Measurements from ENCODE around the gene TMEM63B.

Gene TMEM63B

DNA sequence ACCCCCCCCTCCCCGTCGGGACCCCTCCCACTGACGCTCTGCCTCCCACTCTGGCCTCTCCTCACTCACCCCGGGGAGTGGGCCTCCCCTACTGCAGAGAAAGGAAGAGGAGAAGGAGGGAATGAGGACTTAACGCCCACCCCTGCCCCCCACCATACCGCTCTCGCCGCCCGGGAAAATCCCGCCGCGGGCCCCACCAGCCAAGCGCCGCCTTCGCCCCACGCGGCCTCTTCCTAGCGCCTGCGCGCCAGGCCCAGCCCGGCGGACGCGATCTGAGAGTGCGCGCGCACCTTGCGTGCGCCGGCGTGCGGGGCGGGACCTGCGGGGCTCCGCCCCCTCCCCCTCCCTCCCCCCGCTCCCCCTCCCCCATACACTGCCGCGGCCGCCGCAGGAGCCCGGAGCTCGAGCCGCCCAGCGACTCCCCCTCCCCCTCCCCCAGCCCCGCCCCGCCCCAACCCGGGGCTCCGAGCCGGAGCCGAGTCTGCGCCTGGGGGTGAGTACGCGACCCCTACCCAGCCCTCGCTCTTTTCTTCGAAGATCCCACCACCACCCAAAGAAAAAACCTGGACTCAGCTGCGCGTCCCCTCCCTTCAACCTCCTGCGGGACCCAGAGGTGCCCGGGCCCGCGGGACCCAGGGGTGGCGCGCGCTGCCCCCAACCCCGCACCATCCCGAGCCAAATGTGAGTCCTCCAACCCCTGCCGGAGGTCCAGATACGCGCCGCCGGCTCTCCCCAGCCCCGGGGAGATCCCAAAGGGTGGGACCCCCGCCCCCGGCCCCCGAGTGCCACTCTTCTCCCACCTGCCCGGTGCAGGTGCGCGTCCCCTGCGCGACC lies at the start of gene TMEM63B, which contains the start of gene MRPL14:
Gene TMEM63B, plus strand, starts transcription at position 369 of the 834 bp plus-strand sequence. CDS start 7,031 bp downstream, outside the sequence.
Gene MRPL14, minus strand, starts transcription at position 267 of the 834 bp plus-strand sequence. CDS start 10,841 bp downstream, outside the sequence.
- H3K9ac ChIP-seq (ENCODE audit: low read depth, low read length) = peak within 1 kb of the TSS; percentile 68
- no peaks in the 10 kb centered on the region for H3K9me3 ChIP-seq (ENCODE audit: control insufficient read depth, insufficient read depth, low read length)
- peak within 1 kb of the TSS; percentile 87 for H3K27ac ChIP-seq (ENCODE audit: low read depth, low read length)
- peak within 1 kb of the TSS; percentile 87 for H3K4me3 ChIP-seq (ENCODE audit: low read depth, low read length)
- H3K36me3 ChIP-seq (ENCODE audit: control insufficient read depth, insufficient read depth, low read length) = no peaks in the 10 kb centered on the region
- H3K27me3 ChIP-seq (ENCODE audit: control insufficient read depth, insufficient read depth, low read length) = no peaks in the 10 kb centered on the region
- H3K4me1 ChIP-seq (ENCODE audit: control insufficient read depth, insufficient read depth, low read length) = peaks cover 22% of the 10 kb centered on the region

DNA sequence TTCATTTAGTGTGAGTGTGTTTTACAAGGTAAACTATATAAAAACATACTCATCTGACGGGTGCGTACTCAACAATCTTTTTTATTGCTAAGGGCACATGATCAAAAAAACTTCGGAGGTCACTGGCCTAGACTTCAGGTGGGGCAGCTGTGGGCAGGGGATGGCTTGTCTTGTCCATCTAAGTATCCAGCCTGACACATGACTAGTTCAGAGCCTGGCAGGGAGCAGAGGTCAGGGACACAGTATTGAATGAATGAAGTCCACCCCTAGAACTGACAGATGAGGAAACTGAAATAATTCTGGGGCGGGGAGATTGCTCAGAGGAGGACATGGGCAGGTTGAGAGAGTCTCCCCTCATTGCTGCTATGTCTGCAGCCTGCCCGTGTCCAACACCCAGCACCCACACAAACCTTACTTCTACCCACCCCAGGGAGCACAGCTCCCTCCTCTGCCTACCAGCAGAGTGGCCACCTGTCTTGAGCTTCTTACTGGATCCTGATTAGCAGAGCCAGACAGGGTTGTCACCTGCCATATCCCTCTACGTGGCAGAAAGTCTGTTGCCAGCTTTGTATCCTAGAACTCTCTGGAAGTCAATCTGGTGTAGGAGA lies 49.0 kb upstream of the TMEM63B start:
- H3K9me3 ChIP-seq (ENCODE audit: control insufficient read depth, insufficient read depth, low read length) = no peaks in the 10 kb centered on the region
- no peak overlapping the region for H3K4me3 ChIP-seq (ENCODE audit: low read depth, low read length)
- H3K36me3 ChIP-seq (ENCODE audit: control insufficient read depth, insufficient read depth, low read length) = no peaks in the 10 kb centered on the region
- peaks cover 20% of the 10 kb centered on the region for H3K4me1 ChIP-seq (ENCODE audit: control insufficient read depth, insufficient read depth, low read length)
- H3K27ac ChIP-seq (ENCODE audit: low read depth, low read length) = no peak overlapping the region
- no peaks in the 10 kb centered on the region for H3K27me3 ChIP-seq (ENCODE audit: control insufficient read depth, insufficient read depth, low read length)
- no peak overlapping the region for H3K9ac ChIP-seq (ENCODE audit: low read depth, low read length)

DNA sequence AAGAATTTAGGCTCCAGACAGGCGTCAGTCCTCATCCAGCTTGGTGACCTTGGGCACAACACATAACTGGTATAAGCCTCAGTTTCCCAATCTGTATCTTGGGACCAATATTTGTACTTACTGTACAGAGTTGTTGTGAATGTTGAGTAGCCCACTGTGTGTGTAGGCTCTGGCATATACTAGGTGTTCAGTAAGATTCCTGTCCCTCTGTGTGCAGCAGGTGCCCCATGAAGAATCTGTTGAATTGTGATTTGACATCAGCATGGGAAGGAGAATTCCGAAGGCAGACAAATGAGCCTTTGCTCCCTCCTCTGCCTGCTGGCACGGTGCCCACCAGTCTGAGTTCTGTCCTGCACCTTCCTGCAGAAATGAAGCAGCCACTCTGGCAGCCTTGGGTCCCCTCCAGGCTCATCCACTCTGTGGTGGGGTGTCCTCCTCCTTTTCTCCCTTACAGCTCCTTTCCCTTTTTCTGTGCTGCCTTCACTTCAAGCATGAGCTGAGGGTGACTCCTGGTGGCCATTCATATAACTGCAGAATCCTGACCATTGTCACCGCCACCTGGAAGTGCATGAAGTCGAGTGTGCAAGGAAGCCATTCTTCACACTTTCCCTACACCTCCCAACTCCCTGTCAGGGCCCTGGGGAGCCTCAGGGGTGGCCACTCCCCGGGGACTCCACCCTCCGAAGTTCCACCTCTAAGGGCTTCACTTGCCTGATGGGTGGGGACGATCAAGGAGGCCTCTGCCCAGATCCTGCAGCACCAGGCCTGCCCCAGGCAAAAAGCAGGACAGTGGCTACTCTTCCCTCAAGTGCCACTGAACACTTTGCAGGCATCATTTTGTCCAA lies 48.3 kb upstream of the TMEM63B start:
- Histone ChIP-seq H3K27me3 (ENCODE audit: control insufficient read depth, insufficient read depth, low read length) (no peaks in the 10 kb centered on the region), H3K4me1 (ENCODE audit: control insufficient read depth, insufficient read depth, low read length) (peaks cover 15% of the 10 kb centered on the region), H3K27ac (ENCODE audit: low read depth, low read length) (no peak overlapping the region)

DNA sequence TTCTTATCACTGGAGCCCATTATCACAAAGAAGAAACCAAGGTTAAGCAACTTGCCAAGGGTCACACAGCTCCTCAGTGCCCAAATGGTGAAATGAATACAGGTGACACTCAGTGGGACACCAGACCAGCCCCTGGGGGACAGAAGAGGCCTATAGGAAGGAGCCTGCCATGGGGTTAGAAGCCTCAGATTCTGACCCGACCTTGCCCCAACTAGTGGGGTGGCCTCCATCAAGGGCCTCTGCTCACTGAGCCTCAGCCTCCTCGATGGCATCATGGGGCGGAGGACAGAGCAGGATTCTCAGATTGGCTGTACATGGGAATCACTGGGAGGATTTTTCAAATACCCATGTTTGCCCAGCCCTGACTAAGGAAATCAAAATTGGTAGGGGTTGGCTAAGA lies 47.7 kb upstream of the TMEM63B start:
- Histone ChIP-seq H3K27me3 (ENCODE audit: control insufficient read depth, insufficient read depth, low read length) (no peaks in the 10 kb centered on the region), H3K36me3 (ENCODE audit: control insufficient read depth, insufficient read depth, low read length) (no peaks in the 10 kb centered on the region), H3K4me3 (ENCODE audit: low read depth, low read length) (no peak overlapping the region), H3K9ac (ENCODE audit: low read depth, low read length) (no peak overlapping the region), H3K4me1 (ENCODE audit: control insufficient read depth, insufficient read depth, low read length) (peaks cover 13% of the 10 kb centered on the region; the same call in 1 of the 2 replicates), H3K9me3 (ENCODE audit: control insufficient read depth, insufficient read depth, low read length) (no peaks in the 10 kb centered on the region), H3K27ac (ENCODE audit: low read depth, low read length) (no peak overlapping the region)

More for the DNA sequence above, 48.3 kb upstream of the TMEM63B start:
- H3K36me3 ChIP-seq (ENCODE audit: control insufficient read depth, insufficient read depth, low read length) = no peaks in the 10 kb centered on the region
- H3K9ac ChIP-seq (ENCODE audit: low read depth, low read length) = no peak overlapping the region
- H3K9me3 ChIP-seq (ENCODE audit: control insufficient read depth, insufficient read depth, low read length) = no peaks in the 10 kb centered on the region
- no peak overlapping the region for H3K4me3 ChIP-seq (ENCODE audit: low read depth, low read length)

DNA sequence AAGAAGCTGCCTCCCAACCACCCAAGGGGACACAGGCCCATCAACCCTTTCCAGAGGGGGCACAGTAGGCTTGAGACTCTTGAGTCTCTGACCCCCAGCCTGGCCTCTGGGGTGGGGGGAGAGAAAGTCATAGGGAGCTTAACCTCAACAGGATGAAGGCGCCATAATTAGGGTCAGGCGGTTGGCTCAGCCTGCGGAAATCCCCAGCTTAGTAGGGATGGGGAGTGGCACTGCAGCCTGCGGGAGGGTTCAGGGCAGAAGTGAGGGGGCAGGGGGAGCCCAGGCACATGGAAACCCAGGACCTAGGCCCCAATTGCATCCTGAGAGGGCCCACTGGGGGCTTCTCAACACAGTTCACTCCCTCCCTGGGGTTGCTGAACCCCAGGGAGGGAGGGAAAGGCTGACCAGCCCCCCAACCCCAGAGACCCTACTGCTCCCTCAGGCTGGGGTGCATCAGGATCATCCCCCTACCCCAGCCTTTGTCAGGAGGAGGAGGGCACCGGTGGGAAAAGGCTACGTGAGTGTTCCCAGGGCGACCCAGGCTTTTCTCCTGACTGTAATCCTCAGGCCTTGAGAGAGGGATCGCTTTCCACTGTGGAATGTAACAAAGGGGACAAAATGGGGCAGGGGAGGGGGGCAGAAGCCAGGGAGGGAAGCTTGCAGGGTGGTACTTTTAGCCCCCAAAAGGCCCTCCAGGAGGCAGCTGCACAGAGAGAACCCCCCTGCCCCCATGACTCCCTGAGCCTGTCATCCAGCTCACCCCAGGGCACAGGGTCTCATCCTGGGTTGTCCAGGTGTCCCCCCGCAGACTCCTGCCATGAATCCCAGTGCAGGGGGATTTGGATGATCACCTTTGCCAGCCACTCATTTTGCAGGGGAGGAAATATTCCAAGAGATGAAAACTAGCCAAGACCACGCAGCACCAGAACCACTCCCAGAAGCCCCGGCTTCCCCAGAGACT lies 46.5 kb upstream of the TMEM63B start:
- Histone ChIP-seq H3K4me1 (ENCODE audit: control insufficient read depth, insufficient read depth, low read length) (peaks cover 13% of the 10 kb centered on the region; the same call in 1 of the 2 replicates), H3K36me3 (ENCODE audit: control insufficient read depth, insufficient read depth, low read length) (no peaks in the 10 kb centered on the region), H3K4me3 (ENCODE audit: low read depth, low read length) (no peak overlapping the region), H3K9me3 (ENCODE audit: control insufficient read depth, insufficient read depth, low read length) (no peaks in the 10 kb centered on the region), H3K9ac (ENCODE audit: low read depth, low read length) (no peak overlapping the region), H3K27me3 (ENCODE audit: control insufficient read depth, insufficient read depth, low read length) (no peaks in the 10 kb centered on the region), H3K27ac (ENCODE audit: low read depth, low read length) (no peak overlapping the region)

DNA sequence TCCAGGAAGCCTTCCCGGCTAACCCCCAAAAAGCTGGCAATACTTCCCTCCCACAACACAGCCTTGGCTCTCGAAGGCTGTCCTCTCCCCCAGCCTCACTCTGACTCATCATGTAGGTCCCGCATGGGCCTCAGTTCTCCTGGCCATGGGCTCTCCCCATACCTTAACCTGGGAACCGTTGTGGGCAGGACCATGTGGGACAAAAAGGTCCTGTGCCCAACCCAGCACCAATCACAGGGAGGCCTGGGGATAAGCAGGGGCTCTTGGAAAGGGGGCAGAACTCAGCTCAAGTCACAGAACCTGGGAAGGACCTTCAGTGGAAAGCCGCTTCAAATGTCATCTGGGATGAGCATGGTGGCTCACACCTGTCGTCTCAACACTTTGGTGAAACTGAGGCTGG lies 45.6 kb upstream of the TMEM63B start:
- Histone ChIP-seq H3K9me3 (ENCODE audit: control insufficient read depth, insufficient read depth, low read length) (no peaks in the 10 kb centered on the region), H3K4me3 (ENCODE audit: low read depth, low read length) (no peak overlapping the region), H3K36me3 (ENCODE audit: control insufficient read depth, insufficient read depth, low read length) (no peaks in the 10 kb centered on the region), H3K27me3 (ENCODE audit: control insufficient read depth, insufficient read depth, low read length) (no peaks in the 10 kb centered on the region), H3K4me1 (ENCODE audit: control insufficient read depth, insufficient read depth, low read length) (peaks cover 8% of the 10 kb centered on the region; the same call in 1 of the 2 replicates), H3K27ac (ENCODE audit: low read depth, low read length) (no peak overlapping the region), H3K9ac (ENCODE audit: low read depth, low read length) (no peak overlapping the region)

DNA sequence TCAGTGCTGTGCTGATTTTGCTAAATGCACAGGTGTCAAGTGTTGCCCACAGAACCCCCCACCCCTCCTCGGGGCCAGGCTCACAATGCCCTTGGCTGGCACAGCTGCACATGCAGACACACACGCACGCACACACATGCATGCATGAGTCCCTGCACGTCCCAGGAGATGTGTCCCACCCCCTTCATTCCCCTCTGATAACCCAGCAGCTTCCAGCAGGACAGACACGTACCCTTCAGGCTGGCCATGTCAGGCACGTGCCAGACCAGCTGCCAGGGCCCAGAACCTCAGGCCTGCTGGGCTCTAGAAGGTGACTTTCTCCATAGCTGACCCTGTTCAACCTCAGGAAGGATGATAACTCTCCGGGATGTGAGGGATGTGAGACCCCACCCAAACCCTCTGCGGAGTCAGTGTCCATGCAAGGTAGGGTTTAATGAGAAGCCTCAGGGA lies 44.5 kb upstream of the TMEM63B start:
- Histone ChIP-seq H3K9ac (ENCODE audit: low read depth, low read length) (no peak overlapping the region), H3K27ac (ENCODE audit: low read depth, low read length) (no peak overlapping the region), H3K4me3 (ENCODE audit: low read depth, low read length) (no peak overlapping the region)

DNA sequence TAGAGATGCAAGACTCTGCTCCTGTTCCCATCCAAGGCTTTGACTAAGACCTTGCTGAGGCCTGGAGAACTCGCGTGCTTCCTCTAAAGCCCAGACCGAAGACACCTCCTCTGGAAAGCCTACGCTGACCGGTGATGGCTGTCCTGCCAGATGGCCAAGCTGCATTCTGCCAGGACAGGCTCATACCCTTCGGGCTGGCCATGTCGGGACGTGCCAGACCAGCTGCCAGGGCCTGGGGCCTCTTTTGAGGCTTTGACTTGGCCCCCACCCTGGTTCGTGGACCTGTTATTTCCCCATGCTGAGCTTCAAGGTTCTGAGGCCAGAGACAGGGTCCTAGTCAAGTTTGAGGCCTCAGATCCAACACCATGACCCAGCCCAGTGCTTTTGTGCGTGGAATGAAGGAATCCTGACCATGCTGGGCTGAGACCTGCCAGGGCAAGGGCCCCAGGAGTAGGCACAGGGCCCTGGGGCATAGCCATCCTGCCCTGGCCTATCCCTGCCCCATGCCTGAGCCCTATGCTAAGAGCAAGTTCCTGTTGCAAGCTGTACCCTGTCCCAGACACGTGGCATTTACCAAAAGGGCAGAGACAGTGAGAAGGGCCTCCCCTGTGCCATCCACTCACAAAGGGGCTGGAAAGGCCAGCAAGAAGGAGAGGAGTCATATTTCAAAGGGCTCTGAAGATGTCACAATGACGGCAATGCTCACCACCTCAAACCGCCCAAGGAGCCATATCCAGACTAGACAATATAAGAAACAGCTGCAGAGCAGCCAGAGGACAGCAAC lies 42.9 kb upstream of the TMEM63B start:
- H3K9ac ChIP-seq (ENCODE audit: low read depth, low read length) = no peak overlapping the region
- no peaks in the 10 kb centered on the region for H3K27me3 ChIP-seq (ENCODE audit: control insufficient read depth, insufficient read depth, low read length)
- 0 out of 2 replicates have a peak, but pooled peaks cover 5% of the 10 kb centered on the region for H3K4me1 ChIP-seq (ENCODE audit: control insufficient read depth, insufficient read depth, low read length)
- H3K4me3 ChIP-seq (ENCODE audit: low read depth, low read length) = no peak overlapping the region
- H3K9me3 ChIP-seq (ENCODE audit: control insufficient read depth, insufficient read depth, low read length) = no peaks in the 10 kb centered on the region
- H3K27ac ChIP-seq (ENCODE audit: low read depth, low read length) = no peak overlapping the region
- peaks cover 2% of the 10 kb centered on the region; the same call in 1 of the 2 replicates for H3K36me3 ChIP-seq (ENCODE audit: control insufficient read depth, insufficient read depth, low read length)

More for the DNA sequence above, 44.5 kb upstream of the TMEM63B start:
- Histone ChIP-seq H3K9me3 (ENCODE audit: control insufficient read depth, insufficient read depth, low read length) (no peaks in the 10 kb centered on the region), H3K4me1 (ENCODE audit: control insufficient read depth, insufficient read depth, low read length) (0 out of 2 replicates have a peak, but pooled peaks cover 5% of the 10 kb centered on the region), H3K27me3 (ENCODE audit: control insufficient read depth, insufficient read depth, low read length) (no peaks in the 10 kb centered on the region), H3K36me3 (ENCODE audit: control insufficient read depth, insufficient read depth, low read length) (no peaks in the 10 kb centered on the region)

DNA sequence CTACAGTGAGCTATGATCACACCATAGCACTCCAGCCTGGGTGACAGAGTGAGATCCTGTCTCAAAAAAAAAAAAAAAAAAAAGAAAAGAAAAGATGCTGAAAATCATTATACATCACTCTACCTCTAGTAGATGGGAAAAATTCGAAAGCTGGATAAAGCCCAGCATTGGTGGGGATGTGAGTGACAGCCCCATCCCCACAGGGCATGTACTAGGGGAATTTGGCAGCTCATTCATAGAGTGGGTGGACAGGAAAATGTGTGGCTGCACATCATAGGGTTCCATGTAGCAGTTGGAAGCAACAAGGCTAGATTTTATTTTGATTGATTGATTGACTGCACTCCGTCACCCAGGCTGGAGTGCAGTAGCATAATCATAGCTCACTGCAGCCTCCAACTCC lies 42.1 kb upstream of the TMEM63B start:
- no peak overlapping the region for H3K4me3 ChIP-seq (ENCODE audit: low read depth, low read length)
- H3K27me3 ChIP-seq (ENCODE audit: control insufficient read depth, insufficient read depth, low read length) = no peaks in the 10 kb centered on the region
- no peak overlapping the region for H3K27ac ChIP-seq (ENCODE audit: low read depth, low read length)
- 0 out of 2 replicates have a peak, but pooled peaks cover 5% of the 10 kb centered on the region for H3K4me1 ChIP-seq (ENCODE audit: control insufficient read depth, insufficient read depth, low read length)
- no peak overlapping the region for H3K9ac ChIP-seq (ENCODE audit: low read depth, low read length)
- H3K9me3 ChIP-seq (ENCODE audit: control insufficient read depth, insufficient read depth, low read length) = no peaks in the 10 kb centered on the region
- peaks cover 4% of the 10 kb centered on the region; the same call in 1 of the 2 replicates for H3K36me3 ChIP-seq (ENCODE audit: control insufficient read depth, insufficient read depth, low read length)
